Superior temporal gyrus (tissue), 1 donor: Measurements from ENCODE around the gene SERF2.
"Not testable (repeated sequence)": the region's sequence is repeated elsewhere in the genome, so short reads cannot be mapped to it uniquely, and the experiment has no call there.

Experiments
- DNase-seq: peaks from one replicate; pipeline ENCODE4 v3.0.0-alpha.2; 2016; ENCODE audit errors: extremely low spot score

SERF2 gene

DNA sequence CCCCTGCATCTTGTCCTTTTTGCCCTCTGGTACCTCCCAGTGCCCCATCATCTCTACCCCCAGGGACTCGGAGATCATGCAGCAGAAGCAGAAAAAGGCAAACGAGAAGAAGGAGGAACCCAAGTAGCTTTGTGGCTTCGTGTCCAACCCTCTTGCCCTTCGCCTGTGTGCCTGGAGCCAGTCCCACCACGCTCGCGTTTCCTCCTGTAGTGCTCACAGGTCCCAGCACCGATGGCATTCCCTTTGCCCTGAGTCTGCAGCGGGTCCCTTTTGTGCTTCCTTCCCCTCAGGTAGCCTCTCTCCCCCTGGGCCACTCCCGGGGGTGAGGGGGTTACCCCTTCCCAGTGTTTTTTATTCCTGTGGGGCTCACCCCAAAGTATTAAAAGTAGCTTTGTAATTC is 1.5 kb downstream of the SERF2 start:
- no peak for DNase-seq

DNA sequence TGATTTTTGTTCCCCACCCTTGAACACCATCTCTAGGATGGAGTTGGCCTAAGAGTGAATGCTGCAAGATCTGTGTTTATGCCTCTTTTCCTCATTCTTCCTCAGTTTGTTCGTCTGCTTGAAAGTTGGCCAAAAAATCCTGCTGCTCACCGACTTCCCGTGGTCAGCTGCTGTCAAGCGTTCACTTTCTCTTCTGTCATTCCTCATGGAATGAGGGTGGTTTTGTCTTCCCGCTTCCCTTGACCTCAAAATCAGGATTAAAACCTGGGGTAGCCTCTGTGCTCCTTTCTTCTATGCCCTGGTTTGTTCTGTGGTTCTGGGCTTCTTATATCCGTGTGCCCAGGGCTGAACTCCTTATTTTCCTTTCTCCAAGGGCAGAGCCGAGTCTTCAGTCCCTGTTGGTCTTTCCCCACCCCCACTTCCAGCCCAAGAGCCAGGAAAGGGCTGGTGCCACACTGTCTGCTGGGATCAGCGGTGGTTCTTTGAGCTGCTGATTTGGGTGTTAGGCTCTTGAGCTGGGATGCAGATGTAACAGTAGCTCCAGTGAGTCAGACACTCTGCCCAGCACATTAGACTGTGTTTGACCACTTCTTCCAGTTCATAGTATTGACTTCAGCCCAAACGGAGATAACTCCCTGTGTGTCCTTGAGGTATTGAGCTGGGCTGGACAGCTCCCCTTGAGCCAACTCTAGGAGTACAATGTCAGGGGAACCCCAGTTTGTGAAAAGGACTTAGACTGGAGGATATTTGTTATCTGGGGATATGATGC is 2.3 kb downstream of the SERF2 start:
- DNase-seq = no peak

DNA sequence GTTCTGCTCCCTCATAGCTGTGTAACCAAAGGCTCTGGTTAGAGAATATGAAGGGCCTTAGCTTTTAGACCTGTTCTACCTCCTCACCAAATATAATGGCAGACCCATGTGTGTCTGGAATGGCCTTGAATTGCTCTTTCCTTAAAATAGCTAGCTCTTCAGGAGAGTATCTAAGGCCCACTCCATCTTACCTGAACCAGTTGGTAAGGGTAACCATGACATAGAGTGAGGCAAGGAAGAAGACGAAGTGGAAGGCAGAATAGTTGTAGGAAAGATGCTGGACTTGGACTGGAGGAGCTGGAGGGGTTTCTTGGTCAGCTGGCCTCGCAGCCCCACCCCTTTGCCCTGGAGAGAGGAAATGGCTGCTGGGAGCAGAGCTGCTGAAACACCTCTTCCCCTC is 3.1 kb downstream of the SERF2 start:
- DNase-seq = no peak

DNA sequence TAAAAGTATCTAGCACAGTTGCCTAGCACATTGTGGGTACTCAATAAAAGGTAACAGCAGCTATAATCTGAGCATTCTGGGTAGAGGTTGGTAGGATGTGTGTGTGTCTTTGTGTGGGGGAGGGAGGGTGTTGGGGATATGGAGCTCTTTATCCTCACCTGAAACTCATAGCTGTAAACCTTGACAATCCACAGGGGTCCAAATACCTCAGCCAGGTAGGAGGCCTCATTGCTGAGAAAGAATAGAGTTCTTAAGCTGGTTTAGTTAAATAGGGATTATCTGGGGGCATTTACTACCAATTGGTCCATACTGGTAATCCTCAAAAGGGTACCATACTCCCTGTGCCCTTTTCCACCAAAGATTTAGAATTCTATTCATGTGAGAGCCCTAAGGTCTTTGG is 3.9 kb downstream of the SERF2 start:
- DNase-seq = no peak

DNA sequence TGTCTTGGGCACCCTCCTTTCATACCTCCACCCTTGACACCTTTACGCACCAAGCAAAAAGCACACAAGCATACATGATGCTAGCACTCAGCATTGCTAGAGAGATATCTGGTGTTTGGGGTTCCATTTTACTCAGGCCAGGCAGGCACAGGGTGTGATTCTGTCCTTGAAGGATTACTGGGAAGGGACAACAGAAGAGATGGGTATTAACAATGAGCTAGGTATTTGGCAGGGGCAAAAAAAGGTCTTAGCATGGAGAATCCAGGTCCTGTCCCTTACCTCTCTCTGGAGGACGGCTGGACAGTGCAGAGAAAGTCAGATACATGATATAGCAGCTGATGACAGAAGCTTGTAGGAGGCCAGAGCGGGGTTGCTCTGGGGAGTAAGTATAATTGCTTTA is 4.4 kb downstream of the SERF2 start:
- DNase-seq = no peak

DNA sequence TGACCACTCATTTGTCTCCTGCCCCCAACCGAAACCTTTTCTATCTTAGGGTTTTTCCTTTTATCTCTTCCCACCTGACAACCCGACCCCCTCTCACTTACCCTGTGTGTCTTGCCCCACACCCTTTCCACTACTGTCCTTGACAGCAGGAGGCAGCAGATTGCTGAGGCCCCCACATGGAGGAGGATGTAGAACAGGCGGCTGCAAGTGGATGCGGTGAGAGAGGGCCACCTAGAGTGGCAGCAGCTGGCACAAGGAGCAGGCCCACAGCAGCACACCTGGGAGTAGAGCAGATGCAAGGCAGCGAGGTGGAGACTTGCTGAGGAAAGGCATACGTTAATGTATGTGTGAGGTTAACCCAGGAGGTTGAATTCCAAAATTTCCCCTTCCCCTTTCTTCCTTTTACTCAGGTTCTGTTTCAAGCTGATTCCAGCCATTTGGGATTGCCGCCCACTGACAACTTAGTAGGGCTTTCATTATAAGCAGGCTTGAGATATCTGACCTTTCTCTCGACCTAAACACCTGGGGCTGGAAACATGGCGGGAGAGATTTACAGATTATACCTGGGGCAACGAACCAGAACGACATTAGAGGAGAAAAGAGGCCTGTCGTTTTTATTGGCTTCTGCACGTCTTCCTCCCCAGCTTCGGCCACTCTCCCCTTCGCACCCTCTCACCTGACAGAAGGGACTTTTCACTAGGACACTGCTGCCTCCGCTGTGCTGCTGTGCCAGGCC is 7.3 kb downstream of the SERF2 start:
- DNase-seq = no peak

DNA sequence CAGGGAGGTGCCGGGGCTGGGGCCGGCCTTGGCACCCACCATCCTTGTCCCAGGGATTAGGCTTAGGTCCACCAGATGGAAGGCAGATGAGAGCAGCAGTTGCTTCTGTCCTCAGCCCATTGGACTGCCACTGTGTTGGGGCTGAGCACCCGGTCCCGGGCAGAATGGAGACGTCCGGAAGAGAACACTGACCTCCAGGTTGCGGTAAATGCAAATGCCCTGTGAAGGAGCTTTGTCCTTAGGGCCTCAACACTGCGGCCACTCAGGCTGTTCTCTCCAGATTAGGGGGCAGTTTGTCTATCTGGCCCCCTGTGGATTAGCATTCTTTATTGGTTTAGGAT is 7.8 kb downstream of the SERF2 start, which contains the start of gene SERINC4:
Gene SERINC4, minus strand, starts transcription at position 276 of the 341 bp plus-strand sequence. Its CDS starts 234 bp downstream, at position 42.
- DNase-seq = no peak

DNA sequence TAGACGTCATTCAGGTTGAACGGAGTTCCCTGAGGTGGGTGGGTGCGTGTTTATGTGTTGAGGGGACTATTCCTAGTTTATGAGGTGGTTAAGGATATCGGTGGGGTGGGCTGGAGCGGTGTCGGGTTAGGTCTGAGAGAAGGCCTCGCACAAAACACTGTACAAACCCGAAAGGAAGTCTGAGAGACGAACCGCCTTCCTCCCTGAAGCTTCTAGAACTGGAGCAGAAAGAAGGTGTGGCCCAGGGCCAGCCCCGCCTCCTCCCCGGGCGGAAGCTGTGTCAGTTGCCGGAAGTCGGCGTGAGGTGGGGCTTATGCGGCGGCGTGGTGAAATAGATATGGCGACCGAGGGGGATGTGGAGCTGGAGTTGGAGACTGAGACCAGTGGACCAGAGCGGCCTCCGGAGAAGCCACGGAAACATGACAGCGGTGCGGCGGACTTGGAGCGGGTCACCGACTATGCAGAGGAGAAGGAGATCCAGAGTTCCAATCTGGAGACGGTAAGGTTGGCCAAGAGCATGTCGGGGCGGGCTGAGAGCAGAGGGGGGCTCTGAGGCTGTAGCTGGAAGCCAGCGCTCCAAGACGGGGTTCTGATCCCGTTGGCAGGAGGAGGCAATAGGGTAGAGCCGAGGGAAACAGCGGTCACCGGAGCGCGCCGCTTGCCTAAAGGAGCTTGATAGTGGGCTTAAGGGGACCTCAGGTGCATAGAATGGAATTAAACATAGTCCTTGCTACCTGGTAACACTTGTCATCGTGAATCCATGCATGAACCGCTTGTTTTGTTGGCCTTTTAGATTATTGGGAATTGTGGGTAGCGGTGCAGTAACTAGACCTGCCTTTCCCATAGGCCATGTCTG is 8.4 kb downstream of the SERF2 start, which contains the start of gene HYPK:
Gene HYPK, plus strand, starts transcription at position 314 of the 856 bp plus-strand sequence. Its CDS starts 24 bp downstream, at position 338.
- DNase-seq = peak; percentile 94

DNA sequence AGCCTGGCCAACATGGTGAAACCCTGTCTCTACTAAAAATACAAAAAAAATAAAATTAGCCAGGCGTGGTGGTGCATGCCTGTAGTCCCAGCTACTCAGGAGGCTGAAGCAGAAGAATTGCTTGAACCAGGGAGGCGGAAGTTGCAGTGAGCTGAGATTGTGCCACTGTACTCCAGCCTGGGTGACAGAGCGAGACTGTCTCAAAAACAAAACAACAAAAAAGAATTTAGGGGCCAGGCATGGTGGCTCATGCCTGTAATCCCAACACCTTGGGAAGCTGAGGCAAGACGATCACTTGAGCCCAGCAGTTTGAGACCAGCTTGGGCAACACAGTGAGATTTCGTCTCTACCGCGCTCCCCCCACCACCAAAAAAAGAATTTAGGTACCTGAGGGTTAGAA is 10.6 kb downstream of the SERF2 start:
- DNase-seq = not testable (repeated sequence)

DNA sequence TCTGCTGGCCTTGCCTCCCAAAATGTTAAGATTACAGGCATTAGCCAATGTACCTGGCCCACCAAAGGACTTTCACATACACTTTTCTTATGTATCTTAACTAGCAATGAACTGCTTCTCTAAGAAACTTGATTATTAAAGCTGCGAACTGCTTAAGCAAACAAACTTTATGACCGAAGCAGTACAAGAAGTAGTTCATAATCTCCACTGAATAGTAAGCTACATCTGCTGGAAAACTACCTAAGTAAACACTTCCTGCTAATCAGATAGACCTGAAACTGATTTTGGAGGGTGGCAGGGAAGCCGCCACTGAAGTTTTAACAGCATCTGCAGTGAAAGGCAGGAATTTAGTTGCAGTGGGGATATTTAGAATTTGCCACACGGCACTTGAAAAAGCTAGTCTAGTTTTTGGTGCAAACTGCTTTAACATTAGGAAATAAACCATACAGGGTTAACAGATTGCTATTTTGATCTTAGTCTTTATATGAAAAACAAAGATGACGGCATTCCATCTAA is 16.4 kb downstream of the SERF2 start:
- no peak for DNase-seq

DNA sequence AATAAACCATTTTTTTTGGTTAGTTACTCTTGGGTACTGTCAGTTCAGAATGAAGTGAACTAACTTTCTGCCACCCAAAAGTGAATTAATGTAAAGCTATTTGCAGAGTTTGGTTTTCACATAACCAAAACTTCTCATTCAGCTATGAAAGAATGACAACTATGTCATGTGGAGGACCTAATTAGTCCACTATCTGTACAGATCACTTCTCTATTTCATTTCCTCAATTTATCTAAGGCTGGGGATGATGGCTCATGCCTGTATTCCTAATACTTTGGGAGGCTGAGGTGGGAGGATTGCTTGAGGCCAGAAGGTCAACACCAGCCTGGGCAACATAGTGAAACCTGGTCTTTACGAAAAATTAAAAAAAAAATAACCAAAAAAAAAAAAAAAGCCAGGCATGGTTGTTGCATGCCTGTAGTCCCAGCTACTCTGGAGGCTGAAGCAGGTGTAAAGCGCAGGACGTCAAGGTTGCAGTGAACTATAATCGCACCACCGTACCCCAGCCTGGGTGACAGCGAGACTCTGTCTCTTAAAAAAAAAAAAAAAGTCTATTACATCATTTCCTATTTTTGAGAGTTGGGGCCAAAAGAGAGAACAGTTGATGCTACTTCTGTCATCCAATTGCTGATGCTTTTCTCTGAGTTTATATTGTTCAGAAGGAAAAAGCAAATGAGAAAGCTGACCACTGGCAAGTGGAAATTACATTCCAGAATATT is 17.0 kb downstream of the SERF2 start:
- DNase-seq = no peak

DNA sequence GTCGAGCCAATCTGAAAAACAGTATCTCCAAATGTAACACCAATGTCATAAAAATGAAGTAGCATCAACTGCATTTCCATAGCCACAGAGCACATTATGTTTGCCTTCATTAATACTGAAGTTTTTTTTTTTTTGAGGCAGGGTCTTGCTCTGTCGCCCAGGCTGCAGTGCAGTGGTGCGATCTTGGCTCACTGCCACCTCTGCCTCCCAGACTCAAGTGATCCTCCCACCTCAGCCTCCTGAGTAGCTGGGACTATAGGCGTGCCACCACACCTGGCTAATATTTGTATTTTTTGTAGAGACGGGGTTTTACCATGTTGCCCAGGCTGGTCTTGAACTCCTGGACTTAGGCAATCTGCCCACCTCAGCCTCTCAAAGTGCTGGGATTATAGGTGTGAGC is 22.9 kb downstream of the SERF2 start:
- DNase-seq = not testable (repeated sequence)

DNA sequence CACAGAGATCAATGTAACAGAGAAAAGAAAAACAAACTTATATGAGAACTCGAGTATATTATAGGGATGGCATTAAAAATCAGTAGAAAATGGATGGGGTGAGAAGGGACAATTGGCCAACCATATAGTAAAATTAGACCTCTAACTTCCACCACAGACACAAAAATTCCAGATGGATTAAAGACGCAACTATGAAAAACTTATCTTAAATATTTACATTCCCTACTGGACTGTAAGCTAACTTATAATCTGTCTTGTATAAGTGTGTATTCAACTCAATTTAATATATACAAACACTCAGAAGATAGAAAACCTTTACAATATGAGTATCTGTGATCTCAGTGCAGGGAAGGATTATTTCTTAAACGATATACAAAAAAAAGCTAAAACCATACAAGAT is 29.4 kb downstream of the SERF2 start:
- DNase-seq = no peak

DNA sequence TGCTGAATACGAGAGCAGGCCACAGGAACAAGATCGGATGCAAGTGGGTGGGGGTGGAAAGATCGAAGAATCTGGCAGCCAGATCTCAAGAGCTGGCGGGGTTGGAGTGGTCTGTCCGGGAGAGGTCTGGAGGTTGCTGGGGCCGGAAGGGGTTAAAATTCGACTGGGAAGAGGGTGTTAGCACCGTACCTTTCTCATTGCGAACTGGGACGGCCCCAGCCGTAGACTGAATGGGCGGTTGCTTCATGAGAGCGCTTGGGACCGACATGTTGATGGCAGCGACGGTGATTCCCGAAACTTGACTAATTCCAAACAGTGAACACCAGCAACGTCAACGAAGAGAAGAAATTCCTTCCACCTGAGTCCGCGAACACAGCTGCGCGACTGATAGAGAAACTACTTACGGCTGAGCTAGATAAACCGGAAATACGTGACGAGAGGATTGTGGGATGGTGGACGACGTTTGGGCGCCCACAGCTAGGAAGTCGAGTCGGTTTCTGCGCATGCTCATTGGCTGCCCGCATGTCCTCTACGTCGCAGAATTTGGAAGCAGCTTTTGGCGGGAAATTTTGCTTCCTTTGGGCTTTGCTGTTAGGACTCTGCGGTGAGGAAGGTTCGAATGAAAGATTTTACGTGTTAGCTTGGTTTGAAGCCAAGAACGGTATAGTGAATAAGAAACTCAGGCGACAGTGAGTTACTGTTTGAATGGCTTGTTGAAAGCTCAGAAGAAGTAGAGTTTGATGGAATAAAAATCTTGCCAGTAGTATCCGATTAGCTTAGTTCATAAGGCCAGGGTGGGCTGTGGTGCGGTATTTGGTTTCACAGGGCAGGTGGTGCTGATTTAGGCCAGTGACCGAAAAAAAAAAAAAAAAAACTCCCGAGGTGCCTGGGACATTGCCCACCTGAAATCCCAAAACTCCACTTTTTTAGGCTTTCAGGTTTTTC is 32.5 kb downstream of the SERF2 start, which contains the start of gene MFAP1:
Gene MFAP1, minus strand, starts transcription at position 389 of the 945 bp plus-strand sequence. Its CDS starts 121 bp downstream, at position 268.
- DNase-seq = peak; percentile 100

DNA sequence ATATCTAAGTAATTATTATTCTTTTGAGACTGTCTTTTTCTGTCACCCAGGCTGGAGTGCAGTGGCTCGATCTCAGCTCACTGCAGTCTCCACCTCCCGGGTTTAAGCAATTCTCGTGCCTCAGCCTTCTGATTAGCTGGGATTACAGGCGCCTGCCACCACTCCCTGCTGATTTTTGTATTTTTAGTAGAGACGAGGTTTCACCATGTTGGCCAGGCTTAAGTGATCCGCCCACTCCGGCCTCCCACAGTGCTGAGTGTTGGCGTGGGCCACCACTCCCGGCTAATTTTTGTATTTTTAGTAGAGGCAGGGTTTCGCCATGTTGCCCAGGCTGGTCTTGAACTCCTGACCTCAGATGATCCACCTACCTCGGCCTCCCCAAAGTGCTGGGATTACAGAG is 33.2 kb downstream of the SERF2 start:
- DNase-seq = not testable (repeated sequence)

DNA sequence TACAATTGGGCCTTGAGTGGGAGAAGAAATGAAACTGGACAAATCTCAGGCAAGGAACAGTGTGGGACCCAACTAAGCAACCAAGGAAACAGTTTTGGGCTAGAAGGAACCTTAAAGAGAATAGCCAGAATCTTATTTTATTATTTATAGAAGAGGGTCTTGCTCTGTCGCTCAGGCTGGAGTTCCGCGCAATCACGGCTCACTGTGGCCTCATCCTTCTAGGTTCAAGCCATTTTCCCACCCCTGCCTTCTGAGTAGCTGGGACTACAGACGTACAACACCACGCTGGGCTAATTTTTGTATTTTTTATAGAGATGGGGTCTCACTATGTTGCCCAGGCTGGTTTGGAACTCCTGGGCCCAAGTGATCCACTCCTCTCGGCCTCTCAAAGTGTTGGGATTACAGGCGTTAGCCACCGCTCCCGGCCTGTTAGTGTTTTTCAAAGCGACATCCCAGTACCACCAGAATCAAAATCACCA is 33.9 kb downstream of the SERF2 start:
- DNase-seq = no peak

DNA sequence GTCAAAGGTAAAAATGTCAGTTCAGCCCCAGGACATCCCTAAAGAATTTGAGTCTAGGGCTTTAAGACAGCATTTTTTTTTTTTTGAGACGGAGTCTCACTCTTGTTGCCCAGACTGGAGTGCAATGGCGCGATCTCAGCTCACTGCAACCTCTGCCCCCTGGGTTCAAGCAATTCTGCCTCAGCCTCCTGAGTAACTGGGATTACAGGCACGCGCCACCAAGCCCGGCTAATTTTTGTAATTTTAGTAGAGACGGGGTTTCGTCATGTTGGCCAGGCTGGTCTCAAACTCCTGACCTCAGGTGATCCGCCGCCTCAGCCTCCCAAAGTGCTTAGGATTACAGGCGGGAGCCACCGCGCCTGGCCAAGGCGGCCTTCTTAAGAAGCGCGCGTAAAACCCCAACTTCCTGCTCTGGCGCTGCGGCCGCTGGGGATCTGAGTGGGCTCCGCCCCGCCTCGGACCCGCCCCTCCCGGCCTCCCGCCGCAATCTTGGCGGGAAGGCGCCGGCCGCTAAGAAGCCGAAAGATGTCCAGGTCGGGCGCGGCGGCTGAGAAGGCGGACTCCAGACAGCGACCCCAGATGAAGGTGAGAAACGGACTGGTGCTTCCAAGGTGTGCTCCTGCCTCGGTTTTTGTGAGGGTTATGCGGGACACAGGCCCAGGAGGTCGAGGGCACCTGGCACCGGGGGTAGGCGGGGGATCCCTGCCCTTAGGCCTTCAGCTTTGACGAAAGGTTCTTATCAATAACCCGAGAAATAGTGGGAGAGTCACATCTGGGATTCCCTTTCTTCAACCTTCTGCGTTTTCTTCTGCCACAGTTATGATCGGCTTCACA is 34.6 kb downstream of the SERF2 start, which contains the start of gene WDR76:
Gene WDR76, plus strand, starts transcription at position 495 of the 834 bp plus-strand sequence. Its CDS starts 31 bp downstream, at position 526.
- DNase-seq = peak; percentile 42

DNA sequence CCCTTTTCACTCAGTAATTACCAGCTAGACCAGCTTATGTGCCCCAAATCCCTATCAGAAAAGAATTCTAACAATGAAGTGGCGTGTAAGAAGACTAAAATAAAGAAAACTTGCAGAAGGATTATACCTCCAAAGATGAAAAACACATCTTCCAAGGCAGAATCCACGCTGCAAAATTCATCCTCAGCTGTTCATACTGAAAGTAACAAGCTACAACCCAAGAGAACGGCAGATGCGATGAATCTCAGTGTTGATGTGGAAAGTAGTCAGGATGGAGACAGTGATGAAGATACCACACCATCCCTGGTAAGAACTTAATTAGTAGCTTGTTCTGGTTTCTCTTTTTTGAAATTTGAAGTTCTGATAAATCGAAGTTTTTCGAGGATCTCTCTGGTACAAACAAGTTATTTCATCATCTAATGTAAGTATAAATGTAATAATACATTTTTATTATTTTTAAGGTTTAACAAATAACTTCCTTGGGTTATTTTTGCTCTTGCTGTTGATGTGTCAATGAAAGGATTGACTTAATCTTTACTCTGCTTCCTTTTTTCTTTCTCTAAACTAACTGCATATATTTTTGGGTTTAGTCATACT is 36.0 kb downstream of the SERF2 start:
- DNase-seq = no peak
